GM18520 (cell line): ENCODE results near the gene GPRC5A.

Experiments used
- ATAC-seq: cut with Tn5 transposase; IDR thresholded peaks from one replicate; pipeline ENCODE4 v1.9.1; 2021; ENCODE audit not compliant: unreplicated experiment

GPRC5A gene

GRCh38 chr12:12909228-12909994, 18.0 kb downstream of the GPRC5A start:
- no peak for ATAC-seq

GRCh38 chr12:12909995-12910420, 18.6 kb downstream of the GPRC5A start:
- no peak for ATAC-seq

GRCh38 chr12:12912711-12913110, 21.3 kb downstream of the GPRC5A start:
- no peak for ATAC-seq

GRCh38 chr12:12915656-12916055, 24.3 kb downstream of the GPRC5A start:
- no peak for ATAC-seq

- ATAC-seq, result peak; percentile 64
Observed at GRCh38 chr12:12916135-12916944, 25.0 kb downstream of the GPRC5A start.

- no peak for ATAC-seq
Observed at GRCh38 chr12:12917517-12917916, 26.2 kb downstream of the GPRC5A start.

- no peak for ATAC-seq
Observed at GRCh38 chr12:12918781-12919389, 27.5 kb downstream of the GPRC5A start.

GRCh38 chr12:12919666-12920435, 28.5 kb downstream of the GPRC5A start:
- no peak for ATAC-seq

GRCh38 chr12:12922191-12922616, 30.8 kb downstream of the GPRC5A start:
- ATAC-seq, result no peak

GRCh38 chr12:12922978-12923377, 31.6 kb downstream of the GPRC5A start:
- no peak for ATAC-seq

- no peak for ATAC-seq
Observed at GRCh38 chr12:12924169-12924568, 32.8 kb downstream of the GPRC5A start.

- ATAC-seq, result no peak
Observed at GRCh38 chr12:12925388-12925787, 34.0 kb downstream of the GPRC5A start.

GRCh38 chr12:12926571-12927071, 35.3 kb downstream of the GPRC5A start:
- ATAC-seq, result no peak

- no peak for ATAC-seq
Observed at GRCh38 chr12:12927211-12928079, 36.1 kb downstream of the GPRC5A start.

- no peak for ATAC-seq
Observed at GRCh38 chr12:12929696-12930095, 38.3 kb downstream of the GPRC5A start.

GRCh38 chr12:12930633-12931219, 39.4 kb downstream of the GPRC5A start:
- no peak for ATAC-seq

GRCh38 chr12:12933742-12934141, 42.4 kb downstream of the GPRC5A start:
- no peak for ATAC-seq

- no peak for ATAC-seq
Observed at GRCh38 chr12:12934556-12934955, 43.2 kb downstream of the GPRC5A start.

- ATAC-seq, result no peak
Observed at GRCh38 chr12:12936983-12937491, 45.7 kb downstream of the GPRC5A start.
